Adrenal gland (tissue), 12 donors: Measurements from ENCODE around the gene HYAL3. TPM values are rescaled to one million over a fixed set of nuclear protein-coding genes. Genes with fewer than 3 reads are reported as not detected.

Source experiments
- DNase-seq, 7 donors: peaks; one replicate each; pipeline ENCODE4 v3.0.0-alpha.2; 2019 to 2020
- H3K27ac ChIP-seq, 5 donors: fragments of 200-600 bp; sonication (generic) in 4 of 5; 1 replicate in 3 of 5; 2 replicates in 2 of 5; pipeline versions ENCODE4 v1.5.1 to v1.8.0; 2016 to 2020; ENCODE audit warnings: mild to moderate bottlenecking in 1 of 5
- H3K27me3 ChIP-seq: fragments of 200-600 bp; 2 replicates; pipeline ENCODE4 v1.8.0; 2021
- H3K36me3 ChIP-seq, 2 donors: fragments of 200-600 bp; replicated peaks in 1 of 2; 1 replicate in 1 of 2; 2 replicates in 1 of 2; pipeline versions ENCODE4 v1.5.1 to v1.8.0; 2018 to 2022
- H3K4me1 ChIP-seq, 2 donors: fragments of 200-600 bp; replicated peaks in 1 of 2; 1 replicate in 1 of 2; 2 replicates in 1 of 2; pipeline versions ENCODE4 v1.5.1 to v1.8.0; 2018 to 2021
- H3K4me3 ChIP-seq, 4 donors: fragments of 200-600 bp; sonication (generic) in 3 of 4; one replicate each; pipeline ENCODE4 v1.5.1; 2016 to 2018
- H3K9me3 ChIP-seq, 3 donors: fragments of 200-600 bp; sonication (generic) in 1 of 3; replicated peaks in 1 of 3; 1 replicate in 2 of 3; 2 replicates in 1 of 3; pipeline versions ENCODE4 v1.5.1 to v1.8.0; 2016 to 2021
- CTCF ChIP-seq, 6 experiments: fragments of 450-650 bp in 4 of 6; fragments of 200-600 bp in 2 of 6; sonication (generic) in 1 of 6; IDR thresholded peaks; 1 replicate in 5 of 6; 2 replicates in 1 of 6; pipeline versions ENCODE4 v1.5.1 to v1.8.0; 2016 to 2021; ENCODE audit warnings: antibody characterized with exemption in 6 of 6, mild to moderate bottlenecking in 2 of 6, moderate library complexity in 1 of 6
- POLR2A ChIP-seq, 2 donors: fragments of 450-650 bp; IDR thresholded peaks; one replicate each; pipeline ENCODE4 v1.6.1; 2017; ENCODE audit warnings: antibody characterized with exemption in 2 of 2, mild to moderate bottlenecking in 2 of 2, moderate library complexity in 1 of 2
- WGBS, 4 donors: extraction: QIAGEN DNeasy Blood & Tissue Kit in 2 of 4; methylation state at CpG; one replicate each; pipeline versions ENCODE4 v1.1.5 to v1.1.7; 2013 to 2017; 5-methylcytosine and 5-hydroxymethylcytosine counted together
- intact Hi-C, 2 donors: fragments of 100-400 bp; cut with DNase I; formaldehyde crosslinking; loops; one replicate each; pipeline versions ENCODE4 v1.14.1 to v1.15.0; 2022 to 2023
- polyA plus RNA-seq, 3 donors: library from polyadenylated mRNA; stranded (reverse); fragments of 200-250 nt in 2 of 3; fragments of 350-450 nt in 1 of 3; fragmentation: Illumina TruSeq in 1 of 3; extraction: RNeasy Lipid Tissue Mini Kit (QIAGEN cat#74804) in 1 of 3; gene quantifications; one replicate each; pipeline ENCODE4 v1.2.3, GENCODE V29; 2013 to 2014
- total RNA-seq, 9 donors: library from RNA; depleted of rRNA in 4 of 9; stranded (reverse); fragments of >200 nt in 4 of 9; fragments of 120-200 nt in 1 of 9; fragmentation: NEBNext Ultra II Directional in 1 of 9; extraction: Animal tissue kit (Norgen Biotek cat#: 25700) in 1 of 9; gene quantifications; one replicate each; pipeline versions ENCODE4 v1.1.0 to v1.2.4, GENCODE V29; 2013 to 2023
- donor health status: healthy with polysubstance abuse.
- donor health status: Bipolar disorder and iron deficiency.
- donor health status: DM: yes; HTN: yes; CAD: no.
- donor health status: DM: no; HTN: no; CAD: no.
- donor health status: DM: no; HTN: no; CAD: no.
- donor health status: DM: yes; HTN: yes; CAD: no.

HYAL3 gene
- total and polyA plus RNA-seq, 12 donors, result 1.7 to 6.8 (median 3.4) TPM

GRCh38 chr3:50258979-50259378, 40.2 kb downstream of the HYAL3 start:
- Histone ChIP-seq H3K27ac (peak overlapping the region in 3 of 5 donors; percentile 96 to 98 (median 97)), H3K9me3 (no peaks in the 10 kb centered on the region), H3K36me3 (peaks cover 0 to 43% of the 10 kb centered on the region in 2 donors), H3K27me3 (no peaks in the 10 kb centered on the region), H3K4me3 (no peak overlapping the region), H3K4me1 (peaks cover 23 to 42% of the 10 kb centered on the region in 2 donors)
- intact Hi-C loops, result no loop called here
- TF ChIP-seq POLR2A (IDR thresholded peaks at IDR 0.05) (no peak), CTCF (IDR thresholded peaks at IDR 0.05) (no peak)
- 82 to 85% (median 84%) methylated on average over 12 to 16 of the region's 16 CpGs for WGBS, 4 donors
- DNase-seq, result no peak

GRCh38 chr3:50258029-50258680, 41.0 kb downstream of the HYAL3 start:
- 88 to 92% (median 89%) methylated on average over 14 to 17 of the region's 17 CpGs for WGBS, 4 donors

GRCh38 chr3:50256978-50257890, 42.0 kb downstream of the HYAL3 start:
- Histone ChIP-seq H3K27me3 (no peaks in the 10 kb centered on the region), H3K9me3 (no peaks in the 10 kb centered on the region), H3K4me1 (peaks cover 15 to 32% of the 10 kb centered on the region in 2 donors), H3K4me3 (no peak overlapping the region), H3K36me3 (peaks cover 0 to 60% of the 10 kb centered on the region in 2 donors), H3K27ac (no peak overlapping the region)
- DNase-seq, result no peak
- intact Hi-C loops, result no loop called here
- TF ChIP-seq CTCF (IDR thresholded peaks at IDR 0.05) (peak in 4 of 6 experiments; percentile 12 to 38 (median 26)), POLR2A (IDR thresholded peaks at IDR 0.05) (no peak)
- 88 to 96% (median 89%) methylated on average over 17 to 20 of the region's 20 CpGs for whole genome bisulfite sequencing, 4 donors

More at GRCh38 chr3:50258029-50258680, 41.0 kb downstream of the HYAL3 start:
- no peaks in the 10 kb centered on the region for H3K27me3 ChIP-seq
- TF ChIP-seq CTCF (IDR thresholded peaks at IDR 0.05) (no peak), POLR2A (IDR thresholded peaks at IDR 0.05) (no peak)
- H3K36me3 ChIP-seq, result peaks cover 0 to 51% of the 10 kb centered on the region in 2 donors
- H3K9me3 ChIP-seq, result no peaks in the 10 kb centered on the region
- DNase-seq, result no peak
- H3K4me3 ChIP-seq, result no peak overlapping the region
- H3K4me1 ChIP-seq, result peaks cover 17 to 37% of the 10 kb centered on the region in 2 donors
- H3K27ac ChIP-seq, result peak overlapping the region in 1 of 5 donors; percentile 2
- intact Hi-C loops, result no loop called here

GRCh38 chr3:50255251-50255615, 44.0 kb downstream of the HYAL3 start:
- Histone ChIP-seq H3K4me3 (no peak overlapping the region), H3K27me3 (no peaks in the 10 kb centered on the region), H3K9me3 (no peaks in the 10 kb centered on the region), H3K36me3 (peaks cover 0 to 67% of the 10 kb centered on the region in 2 donors), H3K4me1 (peaks cover 2 to 33% of the 10 kb centered on the region in 2 donors), H3K27ac (peak overlapping the region; percentile 29 to 86 (median 60))
- intact Hi-C loops, result no loop called here
- TF ChIP-seq CTCF (IDR thresholded peaks at IDR 0.05) (no peak), POLR2A (IDR thresholded peaks at IDR 0.05) (no peak)
- WGBS, 4 donors, result 77 to 93% (median 87%) methylated on average over 4 to 9 of the region's 9 CpGs
- DNase-seq, result no peak
